A549 (cell line): ENCODE measurements around the gene RNF38. TPM values are rescaled to one million over a fixed set of nuclear protein-coding genes. Genes with fewer than 3 reads are reported as not detected.

Experiments used
- ATAC-seq, 2 experiments: fragments of 200-7000 bp in 1 of 2; fragments of >200 bp in 1 of 2; cut with Nextera tagmentation in 1 of 2; cut with Tn5 transposase in 1 of 2; 3 replicates each; pipeline versions ENCODE4 v1.8.0 to v1.9.1; 2018 to 2020; ENCODE audit warnings: mild to moderate bottlenecking in 1 of 2, moderate library complexity in 1 of 2
- CTCF ChIA-PET: fragments of 300-600 bp; sonication (Branson Sonifier 250); formaldehyde crosslinking; extraction: SDS; loops from one replicate; lab custom pipeline; 2021; ENCODE audit warnings: antibody characterized with exemption, inconsistent platforms; lab: Yijun Ruan, JAX
- POLR2A ChIA-PET: fragments of 350-600 bp; formaldehyde crosslinking; extraction: SDS; loops from one replicate; lab custom pipeline; 2021; ENCODE audit warnings: antibody characterized with exemption, inconsistent platforms; lab: Yijun Ruan, JAX
- DNase-seq, 2 experiments: peaks; one replicate each; pipeline versions ENCODE4 v3.0.0 to v3.0.0-alpha.2; 2011 to 2016; ENCODE audit warnings: low read depth in 1 of 2, low spot score in 1 of 2
- FAIRE-seq: peaks from 2 replicates; lab custom pipeline; 2011; peaks lifted over from hg19 to GRCh38; lab: Jason Lieb, UNC
- H3K27ac ChIP-seq, 2 experiments: fragments of >200 bp; sonication (Bioruptor Twin); formaldehyde crosslinking; 3 replicates each; pipeline ENCODE4 v1.5.1; 2016 to 2017
- H3K4me1 ChIP-seq: fragments of >200 bp; sonication (Bioruptor Twin); formaldehyde crosslinking; 3 replicates; pipeline ENCODE4 v1.6.1; 2016
- H3K4me2 ChIP-seq: fragments of >200 bp; sonication (Bioruptor Twin); formaldehyde crosslinking; 3 replicates; pipeline ENCODE4 v1.6.1; 2016
- H3K4me3 ChIP-seq: fragments of >200 bp; sonication (Bioruptor Twin); formaldehyde crosslinking; 3 replicates; pipeline ENCODE4 v1.5.1; 2016
- H3K9me3 ChIP-seq: fragments of >200 bp; sonication (Bioruptor Twin); formaldehyde crosslinking; 3 replicates; pipeline ENCODE4 v1.6.1; 2016
- CBX2 ChIP-seq: fragments of 200-600 bp; sonication (generic); IDR thresholded peaks from 2 replicates; pipeline ENCODE4 v1.6.1; 2016; ENCODE audit warnings: low read depth, mild to moderate bottlenecking, borderline replicate concordance
- CHD2 ChIP-seq: fragments of 150-350 bp; IDR thresholded peaks from 2 replicates; pipeline ENCODE4 v1.6.1; 2014; ENCODE audit warnings: low read length; ENCODE audit not compliant: partially characterized antibody
- CTCF ChIP-seq: fragments of >200 bp; sonication (Bioruptor Twin); formaldehyde crosslinking; IDR thresholded peaks from 3 replicates; pipeline ENCODE4 v1.5.1; 2016
- FOSL2 ChIP-seq, 2 experiments: fragments of 450-650 bp in 1 of 2; fragments of >200 bp in 1 of 2; sonication (Bioruptor Twin) in 1 of 2; formaldehyde crosslinking; IDR thresholded peaks; 2 replicates each; pipeline versions ENCODE4 v1.5.0 to v1.6.1; 2016 to 2020; ENCODE audit warnings: mild to moderate bottlenecking in 1 of 2, moderate library complexity in 1 of 2
- HEYL ChIP-seq: fragments of 250-450 bp; sonication (Bioruptor Pico); IDR thresholded peaks from 2 replicates; pipeline ENCODE4 v1.8.0; 2021; ENCODE audit warnings: mild to moderate bottlenecking, moderate library complexity
- HOXB5 ChIP-seq: fragments of 250-450 bp; sonication (Bioruptor Pico); IDR thresholded peaks from 2 replicates; pipeline ENCODE4 v1.5.0; 2020; ENCODE audit warnings: mild to moderate bottlenecking, moderate library complexity
- KDM1A ChIP-seq: fragments of 200-600 bp; sonication (generic); IDR thresholded peaks from 2 replicates; pipeline ENCODE4 v1.6.1; 2016; ENCODE audit warnings: low read depth, mild to moderate bottlenecking
- MAFK ChIP-seq: fragments of 450-650 bp; IDR thresholded peaks from 2 replicates; pipeline ENCODE4 v1.6.1; 2014; ENCODE audit not compliant: partially characterized antibody
- NFE2L2 ChIP-seq: fragments of 150-350 bp; conservative IDR thresholded peaks from 2 replicates; pipeline ENCODE4 v1.6.1; 2014; ENCODE audit warnings: low read length
- RNF2 ChIP-seq: fragments of 200-600 bp; sonication (generic); IDR thresholded peaks from 2 replicates; pipeline ENCODE4 v1.6.1; 2016; ENCODE audit warnings: low read depth, mild to moderate bottlenecking, antibody characterized with exemption, moderate library complexity, borderline replicate concordance
- ZFP36 ChIP-seq: fragments of 450-650 bp; IDR thresholded peaks from 2 replicates; pipeline ENCODE4 v1.6.1; 2014; ENCODE audit warnings: borderline replicate concordance; ENCODE audit not compliant: partially characterized antibody
- WGBS: methylation state at CpG from one replicate; pipeline ENCODE4 v1.1.6; 2017; ENCODE audit errors: missing lambda C conversion rate; 5-methylcytosine and 5-hydroxymethylcytosine counted together
- polyA plus RNA-seq, 4 experiments: library from polyadenylated mRNA; depleted of rRNA in 3 of 4; stranded (reverse); fragments of >200 nt; fragmentation: RNase III in 1 of 4; extraction: RNeasy Plus Mini Kit Qiagen cat#74134 plus additional on column Dnase treatment in 1 of 4; gene quantifications; 2 replicates in 3 of 4; 3 replicates in 1 of 4; pipeline ENCODE4 v1.2.3, GENCODE V29; 2011 to 2017
- TF ChIP-seq, protein P1 (sequence below): fragments of 250-450 bp; sonication (Bioruptor Pico); IDR thresholded peaks from 2 replicates; pipeline ENCODE4 v1.5.0; 2020; ENCODE audit warnings: low read depth, mild to moderate bottlenecking, moderate library complexity

Gene RNF38
- polyA plus RNA-seq, 2 of the 4 experiments (the other 2 are of a cell fraction): 8.7 to 13.2 TPM

DNA sequence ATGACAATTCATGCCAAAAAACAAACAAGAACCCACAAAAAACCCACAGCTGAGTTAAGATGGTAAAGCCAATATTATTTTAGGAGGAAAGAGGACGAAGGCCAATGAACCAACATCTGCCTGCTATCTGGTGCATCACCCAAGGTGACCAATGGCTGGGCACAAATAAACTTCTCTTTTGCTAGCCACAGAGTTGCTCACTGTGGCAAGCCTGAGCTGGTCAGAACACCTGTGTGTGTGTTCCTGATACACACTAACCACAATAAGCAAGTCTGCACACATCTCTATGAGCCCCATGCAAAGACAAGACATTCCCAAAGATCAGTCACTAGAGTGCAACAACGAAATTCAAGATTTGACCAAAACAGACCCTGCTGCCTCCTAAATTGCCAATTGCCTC is 63.1 kb downstream of the RNF38 start:
- no peak for ATAC-seq
- Histone ChIP-seq H3K9me3 (no peaks in the 10 kb centered on the region), H3K27ac (peak overlapping the region; percentile 48 to 64; a peak in 5 of 6 replicates), H3K4me1 (peaks cover 10% of the 10 kb centered on the region), H3K4me3 (no peak overlapping the region), H3K4me2 (no peak overlapping the region)
- TF ChIP-seq HOXB5 (CRISPR knock-in tag) (no peak), RNF2 (no peak), FOSL2 (IDR thresholded peaks at IDR 0.05) (no peak), FOSL2 (CRISPR knock-in tag; IDR thresholded peaks at IDR 0.05) (no peak), ZFP36 (no peak), CTCF (no peak)
- CTCF ChIA-PET: interaction anchor here (1.0 to 9.9 kb wide), 6 partner anchors 7 to 90 kb away, joined by 3 to 75 read pairs (median 5); no protein-coding TSS in a partner anchor
- 96% methylated on average over 2 of the region's 2 CpGs for WGBS
- no peak for FAIRE-seq
- POLR2A ChIA-PET: interaction anchor here (1.2 kb wide), 1 partner anchor 146 kb away, joined by 3 read pairs; the partner anchor contains the start of gene CLTA
- DNase-seq: no peak

DNA sequence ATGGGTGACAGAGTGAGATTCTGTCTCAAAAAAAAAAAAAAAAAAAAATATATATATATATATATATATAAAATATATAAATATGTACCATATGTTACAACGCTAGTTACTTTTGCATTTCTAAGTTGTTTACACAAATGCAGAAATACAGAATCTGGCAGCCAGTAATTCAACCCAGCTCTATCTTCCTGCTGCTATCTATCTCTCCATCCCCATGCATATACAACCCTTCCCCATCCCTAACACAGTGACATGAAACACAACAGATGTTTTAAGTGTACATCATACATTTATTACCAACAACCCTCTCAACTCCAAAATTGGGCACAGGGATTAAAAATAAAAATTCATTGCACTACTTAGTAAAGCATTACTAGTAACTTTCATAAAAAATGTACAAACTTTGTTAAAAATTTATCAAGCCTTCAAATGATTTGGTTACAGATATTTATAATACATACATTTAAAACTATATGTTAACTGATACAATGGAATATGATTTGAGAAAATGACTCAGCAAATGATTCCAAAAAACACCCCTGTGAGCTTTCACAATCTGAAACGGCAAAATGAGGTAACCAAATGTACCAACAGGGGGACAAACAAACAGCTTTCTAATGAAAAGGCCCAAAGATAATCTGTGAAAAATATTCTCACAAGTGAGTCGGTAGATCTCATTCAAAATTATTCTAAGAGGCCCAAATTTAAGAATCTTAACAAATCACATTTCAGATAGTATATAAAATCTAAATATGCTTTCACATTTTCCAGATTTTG is 63.8 kb downstream of the RNF38 start:
- DNase-seq: peak in 1 of 2 experiments; percentile 28
- TF ChIP-seq MAFK (peak; percentile 70), ZFP36 (no peak), NFE2L2 (0 out of 2 replicates have a peak, but pooled peaks have one; percentile 45)
- no peak for ATAC-seq
- peak overlapping the region; percentile 25; the same call in 1 of the 3 replicates for H3K4me2 ChIP-seq
- no peak for FAIRE-seq
- ChIA-PET CTCF (interaction anchor here (0.8 to 2.4 kb wide), 5 partner anchors 9 to 169 kb away, joined by 3 to 9 read pairs (median 3); no protein-coding TSS in a partner anchor), POLR2A (no interaction called here)
- peaks cover 10% of the 10 kb centered on the region for H3K4me1 ChIP-seq
- WGBS: 71% methylated on average over 3 of the region's 3 CpGs
- H3K27ac ChIP-seq: peak overlapping the region; percentile 48 to 64
- no peak overlapping the region for H3K4me3 ChIP-seq
- no peaks in the 10 kb centered on the region for H3K9me3 ChIP-seq

DNA sequence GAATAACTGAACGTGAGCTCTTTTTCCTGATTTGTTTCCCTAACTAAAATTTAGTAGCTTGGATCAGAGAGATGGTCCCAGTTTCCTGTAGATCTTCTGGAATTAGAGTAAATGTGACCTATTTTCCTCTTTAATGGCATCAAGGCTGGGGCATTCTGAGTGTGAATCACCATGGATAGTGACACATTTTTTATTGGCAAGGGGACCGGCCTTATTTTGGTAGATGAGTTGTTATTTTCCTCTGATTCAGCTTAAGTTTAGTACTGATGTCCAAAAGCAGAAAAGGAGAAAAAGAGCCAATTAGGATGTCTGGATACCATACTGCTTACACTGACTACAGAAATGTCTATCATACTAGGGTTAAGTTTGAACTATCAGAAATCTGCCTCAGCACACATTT is 68.1 kb downstream of the RNF38 start:
- Histone ChIP-seq H3K27ac (no peak overlapping the region), H3K9me3 (no peaks in the 10 kb centered on the region), H3K4me1 (peaks cover 21% of the 10 kb centered on the region), H3K4me2 (no peak overlapping the region), H3K4me3 (no peak overlapping the region)
- ChIA-PET POLR2A (no interaction called here), CTCF (interaction anchor here (0.6 to 12.0 kb wide), 7 partner anchors 10 to 324 kb away, joined by 3 to 221 read pairs (median 8); partner anchors contain the start of gene GNE)
- WGBS: 67% methylated on average over 2 of the region's 2 CpGs
- ATAC-seq (no peak), FAIRE-seq (no peak), DNase-seq (no peak)
- TF ChIP-seq CHD2: no peak
- no peak for TF ChIP-seq HEYL (CRISPR knock-in tag)
- TF ChIP-seq, protein P1, sequence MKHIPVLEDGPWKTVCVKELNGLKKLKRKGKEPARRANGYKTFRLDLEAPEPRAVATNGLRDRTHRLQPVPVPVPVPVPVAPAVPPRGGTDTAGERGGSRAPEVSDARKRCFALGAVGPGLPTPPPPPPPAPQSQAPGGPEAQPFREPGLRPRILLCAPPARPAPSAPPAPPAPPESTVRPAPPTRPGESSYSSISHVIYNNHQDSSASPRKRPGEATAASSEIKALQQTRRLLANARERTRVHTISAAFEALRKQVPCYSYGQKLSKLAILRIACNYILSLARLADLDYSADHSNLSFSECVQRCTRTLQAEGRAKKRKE (CRISPR knock-in tag): no peak
- no peak for TF ChIP-seq KDM1A
- no peak for TF ChIP-seq MAFK
- TF ChIP-seq CBX2: no peak
